Stimulated activated naive B cell treated with anti-CD40 and anti-IgM and Interleukin-4, amounts not matched to agents 10 μg/mL and 1 μg/mL and 100 μg/mL, for 72 hours (primary cell): ENCODE data around the gene KAZN.

Source experiments
- ATAC-seq, 2 donors: fragments of 150-1000 bp; cut with Tn5 transposase; replicated peaks; 2 replicates each; pipeline ENCODE4 v1.10.0; 2021; ENCODE audit warnings: moderate library complexity in 1 of 2
- DNase-seq: peaks from one replicate; pipeline ENCODE4 v3.0.0; 2021
- H3K27ac Mint-ChIP-seq: one replicate; pipeline ENCODE4 v1.8.0; 2022; ENCODE audit warnings: mild to moderate bottlenecking, mixed read lengths
- H3K27me3 Mint-ChIP-seq, 2 donors: one replicate each; pipeline ENCODE4 v1.8.0; 2022; ENCODE audit warnings: mixed read lengths in 2 of 2
- H3K36me3 Mint-ChIP-seq, 2 donors: one replicate each; pipeline ENCODE4 v1.8.0; 2022; ENCODE audit warnings: mixed read lengths in 2 of 2, mild to moderate bottlenecking in 1 of 2
- H3K4me1 Mint-ChIP-seq, 2 donors: one replicate each; pipeline ENCODE4 v1.8.0; 2022; ENCODE audit warnings: mixed read lengths in 2 of 2, mild to moderate bottlenecking in 1 of 2
- H3K4me3 Mint-ChIP-seq, 2 donors: one replicate each; pipeline ENCODE4 v1.8.0; 2022; ENCODE audit warnings: mild to moderate bottlenecking in 2 of 2, mixed read lengths in 2 of 2, moderate library complexity in 1 of 2
- H3K9me3 Mint-ChIP-seq, 2 donors: one replicate each; pipeline ENCODE4 v1.8.0; 2022; ENCODE audit warnings: mixed read lengths in 2 of 2, mild to moderate bottlenecking in 1 of 2

KAZN gene

GRCh38 chr1:15042866-15043265 lies 444.4 kb downstream of the KAZN start:
- Mint-ChIP-seq H3K4me1 (no peaks in the 10 kb centered on the region), H3K27me3 (no peaks in the 10 kb centered on the region), H3K27ac (no peak overlapping the region), H3K4me3 (no peak overlapping the region), H3K36me3 (no peaks in the 10 kb centered on the region), H3K9me3 (no peaks in the 10 kb centered on the region)
- ATAC-seq (no peak), DNase-seq (no peak)

GRCh38 chr1:15043934-15044333 lies 445.4 kb downstream of the KAZN start:
- Mint-ChIP-seq H3K27me3 (no peaks in the 10 kb centered on the region), H3K9me3 (no peaks in the 10 kb centered on the region), H3K4me1 (peaks cover 0 to 1% of the 10 kb centered on the region in 2 donors), H3K4me3 (no peak overlapping the region), H3K36me3 (no peaks in the 10 kb centered on the region), H3K27ac (no peak overlapping the region)
- DNase-seq (no peak), ATAC-seq (no peak)

DNA sequence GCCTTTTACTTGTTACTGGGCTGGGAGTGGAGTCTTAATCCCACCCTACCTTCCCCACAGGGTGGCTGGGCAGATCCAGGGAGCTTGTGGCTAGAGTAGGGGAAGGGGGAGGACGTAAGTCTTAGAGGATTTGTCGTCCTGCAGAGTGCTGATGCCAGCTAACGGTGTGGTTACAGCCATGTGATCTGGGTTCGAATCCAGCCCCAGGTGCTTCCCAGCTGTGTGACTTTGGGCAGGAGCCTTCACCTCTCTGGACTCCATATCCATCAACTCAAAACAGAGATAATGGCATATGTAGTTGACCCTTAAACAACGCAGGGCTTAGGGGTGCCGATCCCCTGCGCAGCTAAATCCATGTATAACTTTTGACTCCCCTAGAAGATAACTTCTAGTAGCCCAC lies 446.6 kb downstream of the KAZN start:
- H3K9me3 Mint-ChIP-seq, result no peaks in the 10 kb centered on the region
- no peak overlapping the region for H3K27ac Mint-ChIP-seq
- H3K4me3 Mint-ChIP-seq, result no peak overlapping the region
- no peak for ATAC-seq
- peaks cover 0 to 1% of the 10 kb centered on the region in 2 donors for H3K4me1 Mint-ChIP-seq
- H3K36me3 Mint-ChIP-seq, result no peaks in the 10 kb centered on the region
- H3K27me3 Mint-ChIP-seq, result no peaks in the 10 kb centered on the region
- DNase-seq, result no peak

GRCh38 chr1:15046487-15047165 lies 448.1 kb downstream of the KAZN start:
- Mint-ChIP-seq H3K36me3 (no peaks in the 10 kb centered on the region), H3K27ac (no peak overlapping the region), H3K4me1 (peaks cover 0 to 1% of the 10 kb centered on the region in 2 donors), H3K27me3 (peaks cover 0 to 8% of the 10 kb centered on the region in 2 donors), H3K9me3 (no peaks in the 10 kb centered on the region), H3K4me3 (no peak overlapping the region)
- ATAC-seq (peak; percentile 72 to 84), DNase-seq (peak; percentile 40)

DNA sequence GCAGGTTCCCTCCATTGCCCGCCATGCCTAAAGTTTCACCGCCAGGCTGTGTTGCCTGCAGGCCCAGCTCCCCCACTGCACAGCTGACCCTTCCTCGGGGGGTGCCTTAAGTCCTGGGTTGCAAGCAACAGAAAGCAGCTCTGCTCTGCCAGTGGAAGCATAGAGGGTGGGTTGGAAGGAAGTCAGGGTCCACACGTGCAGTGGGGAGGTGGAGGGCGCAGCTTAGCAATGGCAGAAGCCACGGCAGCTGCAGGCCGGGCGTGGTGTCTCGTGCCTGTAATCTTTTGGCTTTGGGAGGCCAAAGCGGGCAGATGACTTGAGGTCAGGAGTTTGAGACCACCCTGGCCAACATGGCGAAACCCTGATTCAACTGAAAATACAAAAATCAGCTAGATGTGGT lies 448.8 kb downstream of the KAZN start:
- H3K27ac Mint-ChIP-seq, result no peak overlapping the region
- ATAC-seq (no peak), DNase-seq (no peak)
- H3K36me3 Mint-ChIP-seq, result no peaks in the 10 kb centered on the region
- H3K4me1 Mint-ChIP-seq, result peaks cover 0 to 1% of the 10 kb centered on the region in 2 donors
- H3K9me3 Mint-ChIP-seq, result no peaks in the 10 kb centered on the region
- peaks cover 0 to 8% of the 10 kb centered on the region in 2 donors for H3K27me3 Mint-ChIP-seq
- no peak overlapping the region for H3K4me3 Mint-ChIP-seq

DNA sequence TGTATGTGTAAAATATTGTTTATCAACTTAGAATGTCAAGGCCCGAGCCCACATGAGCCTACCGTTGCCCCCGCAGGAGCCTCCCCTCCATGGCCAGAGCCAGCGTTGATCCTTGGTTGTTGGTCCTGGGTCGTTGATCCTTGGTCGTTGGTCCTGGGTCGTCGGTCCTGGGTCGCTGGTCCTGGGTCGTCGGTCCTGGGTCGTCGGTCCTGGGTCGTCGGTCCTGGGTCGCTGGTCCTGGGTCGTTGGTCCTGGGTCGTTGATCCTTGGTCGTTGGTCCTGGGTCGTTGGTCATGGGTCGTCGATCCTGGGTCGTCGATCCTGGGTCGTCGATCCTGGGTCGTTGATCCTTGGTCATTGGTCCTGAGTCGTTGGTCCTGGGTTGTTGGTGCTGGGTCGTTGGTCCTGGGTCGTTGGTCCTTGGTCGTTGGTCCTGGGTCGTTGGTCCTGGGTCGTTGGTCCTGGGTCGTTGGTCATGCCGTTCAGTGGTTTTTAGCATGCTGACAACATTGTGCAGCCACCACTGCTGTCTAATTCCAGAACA lies 450.0 kb downstream of the KAZN start:
- Mint-ChIP-seq H3K27me3 (peaks cover 0 to 15% of the 10 kb centered on the region in 2 donors), H3K27ac (no peak overlapping the region), H3K4me3 (no peak overlapping the region), H3K9me3 (no peaks in the 10 kb centered on the region), H3K36me3 (no peaks in the 10 kb centered on the region), H3K4me1 (peaks cover 0 to 1% of the 10 kb centered on the region in 2 donors)
- ATAC-seq (no peak), DNase-seq (no peak)

- no peak for DNase-seq
- Mint-ChIP-seq H3K4me3 (no peak overlapping the region), H3K4me1 (peaks cover 0 to 1% of the 10 kb centered on the region in 2 donors), H3K27me3 (peaks cover 0 to 15% of the 10 kb centered on the region in 2 donors), H3K27ac (no peak overlapping the region), H3K36me3 (no peaks in the 10 kb centered on the region), H3K9me3 (no peaks in the 10 kb centered on the region)
- no peak for ATAC-seq
Observed at GRCh38 chr1:15049067-15049466, 450.6 kb downstream of the KAZN start.

- Mint-ChIP-seq H3K9me3 (no peaks in the 10 kb centered on the region), H3K27me3 (peaks cover 4 to 15% of the 10 kb centered on the region in 2 donors), H3K4me1 (peaks cover 0 to 1% of the 10 kb centered on the region in 2 donors), H3K27ac (no peak overlapping the region), H3K36me3 (no peaks in the 10 kb centered on the region), H3K4me3 (no peak overlapping the region)
- DNase-seq, result no peak
- no peak for ATAC-seq
Observed at GRCh38 chr1:15051882-15052528, 453.5 kb downstream of the KAZN start.

GRCh38 chr1:15053153-15053552 lies 454.7 kb downstream of the KAZN start:
- Mint-ChIP-seq H3K36me3 (no peaks in the 10 kb centered on the region), H3K9me3 (no peaks in the 10 kb centered on the region), H3K4me1 (no peaks in the 10 kb centered on the region), H3K27ac (no peak overlapping the region), H3K27me3 (peaks cover 7 to 15% of the 10 kb centered on the region in 2 donors), H3K4me3 (no peak overlapping the region)
- DNase-seq (no peak), ATAC-seq (no peak)

GRCh38 chr1:15055736-15056415 lies 457.4 kb downstream of the KAZN start:
- no peak overlapping the region for H3K4me3 Mint-ChIP-seq
- no peaks in the 10 kb centered on the region for H3K36me3 Mint-ChIP-seq
- no peak for ATAC-seq
- no peaks in the 10 kb centered on the region for H3K4me1 Mint-ChIP-seq
- H3K9me3 Mint-ChIP-seq, result no peaks in the 10 kb centered on the region
- H3K27ac Mint-ChIP-seq, result no peak overlapping the region
- DNase-seq, result no peak
- peaks cover 9 to 10% of the 10 kb centered on the region in 2 donors for H3K27me3 Mint-ChIP-seq

DNA sequence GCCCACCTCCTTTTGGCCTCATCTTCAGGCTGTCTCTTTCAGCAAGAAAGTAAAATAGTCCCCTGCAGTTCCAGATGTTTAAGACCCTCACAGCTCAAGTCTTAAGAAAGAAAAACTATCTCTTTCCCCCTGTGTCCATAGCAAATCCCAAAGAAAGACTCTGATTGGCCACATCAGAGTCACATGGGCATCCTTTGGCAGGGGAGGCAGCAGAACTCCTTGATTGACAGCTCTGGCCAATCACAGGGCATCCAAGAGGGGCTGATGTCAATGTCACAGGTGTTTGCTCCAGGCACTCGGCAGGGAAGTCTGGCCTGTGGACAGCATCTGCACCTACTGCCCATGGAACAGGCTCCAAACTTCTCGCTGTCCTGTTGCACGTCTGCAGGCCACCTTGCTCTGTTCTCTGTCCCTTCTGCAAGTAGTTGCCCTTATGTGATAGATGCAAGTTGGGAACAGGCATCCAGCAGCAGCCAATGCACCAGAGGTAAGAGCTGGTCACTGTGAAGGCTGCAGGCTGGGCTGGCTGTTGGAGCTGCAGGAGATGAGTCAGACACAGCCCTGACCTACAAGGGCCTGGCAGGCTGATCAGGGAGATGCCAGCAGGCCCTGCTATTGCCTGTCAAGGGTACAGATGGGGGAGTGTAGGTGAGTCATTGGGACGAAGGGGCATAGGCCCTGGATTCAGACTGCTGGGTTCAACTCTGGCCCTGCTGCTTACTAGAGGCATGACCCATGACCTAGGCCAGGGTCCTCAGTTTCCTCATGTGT lies 458.2 kb downstream of the KAZN start:
- Mint-ChIP-seq H3K36me3 (no peaks in the 10 kb centered on the region), H3K27me3 (peaks cover 7 to 9% of the 10 kb centered on the region in 2 donors), H3K4me3 (no peak overlapping the region), H3K9me3 (no peaks in the 10 kb centered on the region), H3K4me1 (no peaks in the 10 kb centered on the region), H3K27ac (no peak overlapping the region)
- DNase-seq (no peak), ATAC-seq (no peak)

- no peak overlapping the region for H3K4me3 Mint-ChIP-seq
- ATAC-seq, result no peak
- no peaks in the 10 kb centered on the region for H3K36me3 Mint-ChIP-seq
- no peak overlapping the region for H3K27ac Mint-ChIP-seq
- no peak for DNase-seq
- peaks cover 3 to 9% of the 10 kb centered on the region in 2 donors for H3K27me3 Mint-ChIP-seq
- peaks cover 0 to 5% of the 10 kb centered on the region in 2 donors for H3K9me3 Mint-ChIP-seq
- no peaks in the 10 kb centered on the region for H3K4me1 Mint-ChIP-seq
Observed at GRCh38 chr1:15057834-15058233, 459.3 kb downstream of the KAZN start.

DNA sequence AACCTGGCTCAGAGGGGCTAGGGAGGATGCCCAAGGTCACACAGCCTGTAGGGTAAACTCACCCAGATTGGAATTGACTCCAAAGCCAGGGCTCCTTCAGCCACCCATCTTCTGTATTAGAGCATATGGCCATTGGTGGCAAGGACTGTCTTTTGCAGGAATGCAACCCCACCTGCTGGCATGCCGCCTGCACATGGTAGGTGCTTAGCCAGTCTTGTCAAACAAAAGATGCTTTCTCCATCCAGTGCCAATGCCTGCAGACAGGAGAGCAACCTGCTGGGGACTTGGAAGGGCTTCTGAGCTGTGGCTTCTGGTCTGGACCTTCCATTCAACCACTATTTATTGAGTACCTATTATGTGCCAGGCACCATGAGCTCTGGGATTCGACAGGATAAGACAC lies 459.8 kb downstream of the KAZN start:
- no peaks in the 10 kb centered on the region for H3K4me1 Mint-ChIP-seq
- H3K27me3 Mint-ChIP-seq, result peaks cover 0 to 9% of the 10 kb centered on the region in 2 donors
- peaks cover 0 to 5% of the 10 kb centered on the region in 2 donors for H3K9me3 Mint-ChIP-seq
- no peak for ATAC-seq
- no peaks in the 10 kb centered on the region for H3K36me3 Mint-ChIP-seq
- H3K27ac Mint-ChIP-seq, result no peak overlapping the region
- DNase-seq, result no peak
- H3K4me3 Mint-ChIP-seq, result no peak overlapping the region

DNA sequence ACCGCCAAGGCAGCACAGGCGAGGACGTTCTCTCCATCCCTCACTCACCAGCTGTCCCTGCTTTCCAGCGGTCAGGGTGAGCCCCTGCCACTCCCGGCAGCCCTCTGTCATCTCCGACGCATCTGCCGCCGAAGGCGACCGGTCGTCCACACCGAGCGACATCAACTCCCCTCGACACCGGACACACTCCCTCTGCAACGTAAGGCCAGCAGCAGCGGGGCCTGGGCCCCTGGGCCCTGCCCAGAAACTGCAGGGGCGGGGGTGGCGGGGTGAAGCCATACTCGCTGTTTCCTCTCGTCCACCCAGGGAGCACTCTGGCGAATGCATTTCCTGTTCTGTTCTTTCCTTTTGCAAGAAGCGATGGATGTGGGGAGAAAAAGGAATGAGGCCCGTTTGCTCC lies 461.6 kb downstream of the KAZN start:
- Mint-ChIP-seq H3K9me3 (peaks cover 0 to 5% of the 10 kb centered on the region in 2 donors), H3K27ac (no peak overlapping the region), H3K27me3 (peaks cover 0 to 9% of the 10 kb centered on the region in 2 donors), H3K36me3 (no peaks in the 10 kb centered on the region), H3K4me3 (no peak overlapping the region), H3K4me1 (no peaks in the 10 kb centered on the region)
- ATAC-seq (no peak), DNase-seq (no peak)
